ENCODE results near the gene CADM1.

The CADM1 gene

DNA sequence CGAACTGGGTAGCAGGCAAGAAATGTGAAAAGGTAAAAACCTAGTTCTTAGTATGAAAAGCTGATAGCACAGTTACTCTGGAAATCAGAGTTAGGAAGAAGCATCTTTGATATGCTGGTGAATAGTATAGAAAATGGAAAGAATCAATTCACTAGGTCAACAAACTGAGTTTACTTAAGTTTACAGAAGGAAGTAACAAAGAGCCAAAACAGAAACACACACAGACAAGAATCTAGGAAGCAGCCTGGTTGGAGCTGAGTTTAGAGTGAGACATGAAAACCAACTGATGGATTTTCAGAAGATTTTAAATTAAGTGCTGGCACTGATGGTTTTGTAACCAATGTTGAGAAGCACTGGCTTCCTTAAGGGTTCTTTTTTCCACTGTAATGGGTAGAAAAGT lies 296.3 kb downstream of the CADM1 start:
- no peak for DNase-seq (ENCODE audit: low read depth)

DNA sequence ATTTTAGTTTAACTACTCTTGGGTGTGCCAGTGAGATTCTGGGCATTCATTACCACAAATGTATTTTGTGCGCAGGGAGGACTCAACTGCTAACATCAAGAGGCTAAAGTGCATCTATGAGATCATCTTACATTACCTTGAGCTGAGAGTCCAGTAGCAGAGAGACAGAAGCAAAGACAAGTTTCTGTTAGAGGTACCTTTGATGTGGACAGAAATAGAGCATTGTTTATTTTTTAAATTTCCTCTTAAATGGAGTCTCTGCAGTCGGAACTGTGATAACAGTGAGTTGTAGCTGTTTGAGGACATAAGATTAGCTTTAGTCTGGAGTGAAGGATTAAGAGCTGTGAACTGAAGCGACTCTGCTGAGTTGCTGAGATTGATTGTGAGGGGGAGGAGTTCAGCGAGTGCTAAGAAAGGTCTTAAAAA lies 297.0 kb downstream of the CADM1 start:
- DNase-seq (ENCODE audit: low read depth) = no peak

DNA sequence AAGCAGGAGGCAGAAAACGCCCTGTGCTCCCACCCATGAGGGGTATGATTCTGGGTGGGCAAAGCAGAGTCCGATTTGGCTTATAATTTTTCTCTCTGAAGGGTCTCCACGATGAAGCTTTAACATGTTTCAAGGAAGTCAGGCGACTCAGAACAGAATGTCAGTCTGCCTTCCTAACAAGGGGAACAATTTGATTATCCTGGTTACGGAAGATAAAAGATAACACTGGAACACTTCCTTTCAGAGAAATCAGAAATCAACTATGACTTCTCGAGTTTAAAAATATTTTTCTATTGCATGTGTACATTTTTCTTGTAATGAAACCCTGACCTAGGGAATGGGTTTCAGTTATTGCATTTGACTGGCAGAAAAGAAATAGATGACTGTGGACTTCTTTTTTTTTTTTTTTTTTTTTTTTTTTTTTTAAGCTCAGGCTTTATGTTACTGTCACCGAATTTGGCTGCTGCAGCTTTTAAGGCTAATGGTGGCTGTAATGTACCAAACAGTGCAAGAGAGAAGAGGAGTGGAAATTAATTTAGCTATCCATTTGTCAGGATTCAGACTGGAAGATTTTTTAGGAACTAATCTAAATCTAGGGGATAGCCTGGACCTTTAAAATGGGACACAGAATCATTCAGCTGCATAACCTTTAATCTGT lies 297.7 kb downstream of the CADM1 start:
- DNase-seq (ENCODE audit: low read depth) = no peak

GRCh38 chr11:115202900-115203552 lies 301.2 kb downstream of the CADM1 start:
- DNase-seq (ENCODE audit: low read depth) = no peak

DNA sequence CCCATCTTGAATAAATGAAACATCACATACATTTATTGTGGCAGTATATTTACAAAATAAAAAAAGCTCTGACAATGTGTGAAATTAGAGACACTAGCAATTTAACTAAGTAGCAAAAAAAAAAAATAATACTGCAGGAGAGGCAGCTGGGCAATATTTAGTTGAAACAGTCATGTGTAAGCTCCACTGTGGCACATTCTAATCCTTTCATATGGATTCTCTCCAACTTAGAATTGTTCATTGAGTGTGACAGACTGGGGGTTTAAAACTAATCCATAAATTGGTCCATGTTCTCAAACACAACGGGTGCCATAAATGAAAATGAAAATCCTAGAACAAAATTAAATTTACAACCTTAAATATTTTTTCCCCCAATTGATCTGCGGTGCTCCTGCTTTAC lies 302.1 kb downstream of the CADM1 start:
- no peak for DNase-seq (ENCODE audit: low read depth)

- no peak for DNase-seq (ENCODE audit: low read depth)
These were observed 303.0 kb downstream of the CADM1 start for GRCh38 chr11:115201111-115201792.

- DNase-seq (ENCODE audit: low read depth) = no peak
These were observed 304.6 kb downstream of the CADM1 start for GRCh38 chr11:115199481-115200069.

GRCh38 chr11:115198321-115198741 lies 305.9 kb downstream of the CADM1 start:
- DNase-seq (ENCODE audit: low read depth) = no peak

DNA sequence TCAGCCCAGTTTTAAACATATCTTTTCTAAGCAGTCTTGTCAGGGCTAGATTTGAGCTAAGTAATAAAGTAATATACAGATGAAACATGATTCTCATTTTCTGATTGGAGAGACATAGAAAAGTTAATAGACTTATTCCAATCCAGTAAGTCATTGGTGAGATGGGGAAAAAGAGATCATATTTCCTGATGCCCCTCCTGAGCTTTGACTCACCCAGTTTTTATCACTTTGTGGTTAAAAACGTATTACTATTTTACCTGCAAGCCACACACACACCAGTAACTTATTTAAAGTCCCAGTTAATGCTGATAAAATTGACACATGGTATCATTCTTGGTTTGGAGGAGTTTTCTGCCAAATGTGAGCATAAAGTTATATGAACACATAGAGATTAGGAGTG lies 306.8 kb downstream of the CADM1 start:
- DNase-seq (ENCODE audit: low read depth) = no peak

DNA sequence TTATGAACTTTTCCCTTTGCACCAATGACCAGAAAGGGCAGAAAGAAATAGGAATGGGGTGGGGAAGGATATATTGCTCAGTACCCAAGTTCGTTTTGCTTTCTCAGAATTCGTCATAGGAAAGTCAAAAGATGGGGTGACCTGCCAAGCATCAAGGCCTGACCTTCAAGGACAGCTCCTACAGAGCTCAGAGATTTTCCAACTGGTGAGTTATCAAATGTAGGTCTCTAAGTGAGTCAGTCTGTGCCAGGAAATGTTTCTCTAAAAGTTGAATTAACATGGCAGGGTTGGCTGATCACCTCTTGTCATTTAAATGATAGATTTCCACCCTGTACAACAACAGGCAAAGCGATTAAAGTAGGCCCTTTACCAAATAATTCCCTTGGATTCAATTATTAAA lies 307.2 kb downstream of the CADM1 start:
- DNase-seq (ENCODE audit: low read depth) = no peak

DNA sequence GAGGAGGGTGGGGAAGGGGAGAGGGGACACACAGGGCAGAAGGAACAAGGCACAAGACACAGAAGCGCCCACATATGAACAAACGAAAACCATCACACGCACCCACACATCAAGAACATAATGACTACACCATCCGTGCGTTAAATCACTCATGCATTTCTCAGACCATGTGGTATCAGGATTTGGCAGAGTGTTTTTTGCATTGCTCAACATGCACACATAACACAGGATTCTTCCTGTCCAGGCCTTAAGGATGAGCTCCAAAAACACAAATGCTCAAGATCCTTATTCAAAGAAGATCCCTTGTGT lies 309.5 kb downstream of the CADM1 start:
- no peak for DNase-seq (ENCODE audit: low read depth)

DNA sequence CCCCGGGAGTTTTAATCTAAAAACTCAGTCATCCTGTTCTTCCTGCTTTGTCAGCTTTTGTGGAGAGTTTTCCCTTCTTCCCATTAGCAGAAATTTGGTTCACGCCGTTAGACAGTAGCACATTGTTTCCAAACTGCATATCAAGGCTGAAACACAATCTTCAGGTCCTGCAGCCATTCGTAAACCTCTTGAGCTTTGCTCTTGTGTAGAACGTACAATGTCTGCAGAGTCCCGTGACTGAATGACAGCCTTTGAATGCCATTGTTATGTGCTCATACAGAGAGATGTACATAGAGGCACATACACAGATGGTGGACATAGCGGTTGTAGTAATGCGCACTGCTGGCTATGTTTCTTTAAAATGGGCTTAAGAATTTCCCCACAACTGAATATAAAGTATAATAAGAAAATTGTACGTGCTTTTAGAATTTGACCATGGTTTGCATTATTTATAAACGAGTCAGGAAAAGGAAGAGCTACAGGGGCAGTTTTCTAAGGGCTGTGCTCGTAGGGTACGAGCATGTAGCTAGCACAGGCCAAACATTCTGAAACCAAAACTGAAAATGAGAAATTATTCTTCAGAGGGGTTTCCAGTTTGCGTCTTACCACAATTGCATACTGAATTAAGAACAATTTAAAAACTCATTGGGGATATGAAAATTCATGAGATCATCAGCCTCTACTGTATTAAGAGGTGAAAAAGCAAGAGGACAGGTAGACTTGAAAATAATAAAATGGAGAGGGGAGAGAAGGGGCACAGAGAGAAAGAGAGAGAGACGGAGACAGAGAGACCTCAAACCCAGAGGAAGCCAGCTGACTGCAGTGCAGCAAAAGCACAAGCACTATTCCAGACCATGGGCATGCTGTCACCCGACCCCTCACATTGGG lies 310.1 kb downstream of the CADM1 start:
- no peak for DNase-seq (ENCODE audit: low read depth)

DNA sequence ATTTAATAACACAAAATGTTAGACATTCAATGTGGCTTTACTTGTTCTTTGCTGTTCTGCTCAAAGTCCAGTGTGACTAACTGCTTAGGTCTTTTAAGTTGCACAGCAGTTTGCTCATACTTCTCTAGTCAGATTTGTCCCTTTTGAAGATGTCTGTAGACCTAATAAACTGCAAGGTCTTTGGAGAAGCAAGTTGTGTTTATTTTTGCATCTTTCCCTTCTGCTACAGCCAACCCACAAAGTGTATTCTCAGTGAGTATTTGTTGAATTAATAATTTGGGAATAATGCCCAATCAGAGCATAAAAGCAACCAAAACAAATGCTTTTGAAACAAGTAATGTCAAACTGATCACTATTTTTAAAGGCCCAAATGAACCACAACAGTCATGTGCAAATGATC lies 312.5 kb downstream of the CADM1 start:
- no peak for DNase-seq (ENCODE audit: low read depth)

- no peak for DNase-seq (ENCODE audit: low read depth)
These were observed 314.0 kb downstream of the CADM1 start for GRCh38 chr11:115190196-115190595.

- DNase-seq (ENCODE audit: low read depth) = no peak
These were observed 315.3 kb downstream of the CADM1 start for GRCh38 chr11:115188898-115189278.

DNA sequence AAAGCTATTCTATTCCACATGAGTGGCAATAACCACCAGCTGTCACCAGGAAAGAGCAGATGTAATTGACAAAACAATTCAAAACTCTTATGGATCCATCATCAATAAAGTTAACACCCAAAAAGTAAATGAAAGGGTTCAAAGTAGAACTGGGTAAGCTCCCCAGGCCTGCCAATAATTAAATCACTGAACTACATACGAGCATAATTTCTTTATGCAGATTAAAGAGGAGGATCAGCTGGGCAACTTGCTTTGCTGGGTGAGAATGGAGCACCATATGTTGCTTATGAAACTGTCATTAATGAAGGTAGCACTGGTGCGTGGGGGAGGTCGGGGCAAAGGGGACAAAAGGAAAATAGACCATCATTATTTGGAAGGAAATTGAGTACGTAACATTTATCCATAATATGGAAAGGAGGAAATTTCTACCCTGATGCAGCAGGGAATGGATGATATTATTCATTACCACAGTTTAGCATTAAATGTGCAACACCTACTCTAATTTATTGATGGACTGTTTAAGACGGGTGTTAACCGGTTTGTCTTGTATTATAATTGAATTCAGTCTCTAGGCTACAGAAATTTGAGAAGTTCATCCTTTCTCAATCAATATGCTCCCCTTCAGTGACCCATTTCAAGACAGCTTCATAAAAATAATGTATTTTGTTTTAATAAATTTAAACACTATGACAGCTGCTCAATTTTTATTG lies 315.9 kb downstream of the CADM1 start:
- no peak for DNase-seq (ENCODE audit: low read depth)

DNA sequence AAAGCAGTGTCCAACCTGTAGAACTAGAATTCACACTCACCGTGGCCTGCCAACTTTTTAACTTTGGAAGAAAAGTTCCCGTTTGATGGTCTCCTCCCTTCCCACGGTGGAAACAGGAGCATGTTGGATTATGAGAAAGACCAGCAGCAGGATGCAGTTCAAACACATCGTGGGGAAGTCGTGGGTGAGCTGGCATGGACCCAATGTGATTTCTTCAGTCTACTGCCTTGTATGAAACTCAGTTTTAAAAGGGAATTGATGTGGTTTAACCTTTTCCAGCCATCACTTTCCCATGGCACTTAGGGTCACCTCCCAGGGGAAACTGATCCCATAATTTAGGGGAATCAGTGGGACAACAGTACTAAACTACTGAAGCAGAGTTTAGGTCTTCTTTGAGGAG lies 318.3 kb downstream of the CADM1 start:
- no peak for DNase-seq (ENCODE audit: low read depth)

GRCh38 chr11:115185507-115185906 lies 318.7 kb downstream of the CADM1 start:
- no peak for DNase-seq (ENCODE audit: low read depth)

DNA sequence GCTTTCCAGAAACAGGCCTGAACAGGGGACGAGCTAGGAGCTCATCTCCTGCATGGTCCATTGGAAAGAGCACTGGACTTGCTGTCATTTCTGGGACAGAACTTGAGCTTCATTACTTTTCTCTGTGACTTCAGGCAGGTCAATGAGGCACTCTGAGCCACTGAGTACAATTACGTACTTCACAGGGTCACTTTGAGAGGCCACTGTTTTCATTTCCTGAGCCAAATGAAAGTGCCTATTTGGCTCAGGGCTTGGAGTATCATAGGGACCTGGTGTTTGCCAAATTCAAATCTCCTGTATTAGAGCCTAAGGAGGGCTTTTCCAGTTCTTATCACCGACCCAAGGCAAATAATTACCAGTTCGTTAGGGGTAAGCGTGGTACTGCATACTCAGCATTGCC lies 319.3 kb downstream of the CADM1 start:
- DNase-seq (ENCODE audit: low read depth) = no peak

DNA sequence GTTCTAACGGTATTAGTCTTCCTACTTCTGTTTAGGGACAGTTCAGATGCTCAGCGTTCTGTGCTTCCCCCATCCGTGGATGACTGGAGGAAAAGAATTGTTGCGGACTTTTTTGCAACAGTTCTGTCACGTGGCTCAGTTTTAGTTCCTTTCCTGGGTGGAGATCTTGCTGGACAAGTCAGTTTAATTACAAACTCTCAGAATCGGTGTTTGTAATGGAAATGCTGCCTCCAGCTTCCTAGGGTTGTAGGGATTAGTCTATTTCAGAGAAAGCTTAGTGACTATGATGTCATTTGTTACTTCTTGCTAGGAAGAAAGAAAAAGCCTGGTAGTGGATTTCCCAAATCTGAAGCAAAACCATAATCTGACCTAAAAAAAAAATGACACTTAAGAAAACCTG lies 320.4 kb downstream of the CADM1 start:
- DNase-seq (ENCODE audit: low read depth) = no peak

DNA sequence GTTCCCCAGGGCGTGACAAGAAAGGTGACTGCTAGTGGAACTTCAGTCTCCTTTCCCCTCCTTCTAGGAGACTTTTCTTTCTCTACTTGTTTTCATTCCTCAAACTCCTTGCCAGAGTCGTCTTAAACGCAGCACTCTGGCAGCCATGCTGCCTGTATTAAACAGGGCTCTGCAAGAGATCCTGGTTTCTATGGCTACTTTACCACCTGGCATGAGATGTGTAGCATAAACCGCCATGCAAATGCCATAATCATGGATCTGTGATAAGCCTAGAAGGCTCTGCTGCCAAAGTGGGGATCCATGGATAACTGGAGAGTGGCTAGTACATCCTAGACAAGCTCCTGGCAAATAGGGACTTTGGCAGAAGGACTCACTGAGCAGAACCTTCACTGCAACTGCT lies 321.1 kb downstream of the CADM1 start:
- no peak for DNase-seq (ENCODE audit: low read depth)

Measured in stimulated activated CD8-positive, alpha-beta memory T cell treated with anti-CD3 and anti-CD28 coated beads, Interleukin-15, amount 100 ng/mL, for 24 hours (primary cell).